HepG2 (cell line): Measurements from ENCODE around the gene ERF. TPM values are rescaled to one million over a fixed set of nuclear protein-coding genes. Genes with fewer than 3 reads are reported as not detected.

Source experiments
- ATF5 ChIP-seq: sonication (generic); formaldehyde crosslinking; IDR thresholded peaks from 2 replicates; pipeline ENCODE4 v1.4.0; 2020; ENCODE audit warnings: mild to moderate bottlenecking, low read depth, missing genetic modification reagents
- CREM ChIP-seq, 2 experiments: sonication (generic) in 1 of 2; formaldehyde crosslinking in 1 of 2; IDR thresholded peaks; 2 replicates each; pipeline versions ENCODE4 v1.4.0 to v1.6.1; 2016 to 2020; ENCODE audit warnings: antibody characterized with exemption in 1 of 2, mild to moderate bottlenecking in 1 of 2, missing genetic modification reagents in 1 of 2
- ELF1 ChIP-seq: sonication (generic); formaldehyde crosslinking; IDR thresholded peaks from 2 replicates; pipeline ENCODE4 v1.4.0; 2020; ENCODE audit warnings: missing genetic modification reagents
- NFE2L2 ChIP-seq: fragments of 150-350 bp; IDR thresholded peaks from 2 replicates; pipeline ENCODE4 v1.6.1; 2014; ENCODE audit warnings: low read length
- NR2F6 ChIP-seq, 2 experiments: IDR thresholded peaks; 2 replicates each; pipeline ENCODE4 v1.6.1; 2016; ENCODE audit warnings: antibody characterized with exemption in 1 of 2, mild to moderate bottlenecking in 1 of 2
- PAWR ChIP-seq: sonication (generic); formaldehyde crosslinking; IDR thresholded peaks from 2 replicates; pipeline ENCODE4 v1.4.0; 2020; ENCODE audit warnings: missing genetic modification reagents, mild to moderate bottlenecking, borderline replicate concordance
- SKI ChIP-seq: fragments of 450-650 bp; IDR thresholded peaks from one replicate; pipeline ENCODE4 v1.6.1; 2018; ENCODE audit warnings: mild to moderate bottlenecking; ENCODE audit not compliant: partially characterized antibody
- SNAPC5 ChIP-seq: sonication (generic); formaldehyde crosslinking; IDR thresholded peaks from 2 replicates; pipeline ENCODE4 v1.8.1; 2023; ENCODE audit warnings: mild to moderate bottlenecking, missing genetic modification reagents, borderline replicate concordance
- STAT5B ChIP-seq: sonication (generic); formaldehyde crosslinking; IDR thresholded peaks from 2 replicates; pipeline ENCODE4 v1.4.0; 2020; ENCODE audit warnings: missing genetic modification reagents
- ZBTB26 ChIP-seq: IDR thresholded peaks from 2 replicates; pipeline ENCODE4 v1.6.1; 2016; ENCODE audit warnings: missing compliant biosample characterization, missing genetic modification reagents, borderline replicate concordance
- ZNF34 ChIP-seq: sonication (generic); formaldehyde crosslinking; IDR thresholded peaks from 2 replicates; pipeline ENCODE4 v1.4.0; 2020; ENCODE audit warnings: mild to moderate bottlenecking, missing genetic modification reagents, borderline replicate concordance
- ZNF460 ChIP-seq: sonication (generic); formaldehyde crosslinking; IDR thresholded peaks from 2 replicates; pipeline ENCODE4 v1.5.1; 2020; ENCODE audit warnings: missing genetic modification reagents, mild to moderate bottlenecking, borderline replicate concordance
- ZNF713 ChIP-seq: sonication (generic); formaldehyde crosslinking; IDR thresholded peaks from 2 replicates; pipeline ENCODE4 v1.4.0; 2020; ENCODE audit warnings: mild to moderate bottlenecking, missing genetic modification reagents
- ZNF883 ChIP-seq: sonication (generic); formaldehyde crosslinking; IDR thresholded peaks from 2 replicates; pipeline ENCODE4 v1.5.1; 2020; ENCODE audit warnings: mild to moderate bottlenecking, missing genetic modification reagents; ENCODE audit errors: not compliant biosample characterization
- ZSCAN30 ChIP-seq: sonication (generic); formaldehyde crosslinking; IDR thresholded peaks from 2 replicates; pipeline ENCODE4 v1.5.0; 2020; ENCODE audit warnings: mild to moderate bottlenecking, missing genetic modification reagents
- polyA plus RNA-seq, 8 experiments: library from polyadenylated mRNA; depleted of rRNA in 3 of 8; stranded (reverse) in 7 of 8; unstranded in 1 of 8; fragments of >200 nt; fragmentation: Illumina TruSeq in 4 of 8; extraction: Trizol in 4 of 8; gene quantifications; 2 replicates each; pipeline versions ENCODE4 v1.2.1 to v1.2.3, GENCODE V29; 2011 to 2016; ENCODE audit warnings: low read depth in 4 of 8, missing spikeins in 1 of 8, mixed read lengths in 1 of 8; ENCODE audit not compliant: insufficient read depth in 1 of 8
- total RNA-seq, 5 experiments: library from RNA; depleted of rRNA; stranded (reverse); fragments of >200 nt; fragmentation: Illumina TruSeq; extraction: Trizol; gene quantifications; 2 replicates each; pipeline ENCODE4 v1.2.3, GENCODE V29; 2016; ENCODE audit warnings: low read depth in 1 of 5
- TF ChIP-seq, protein P1 (sequence below): IDR thresholded peaks from 2 replicates; pipeline ENCODE4 v1.6.1; 2016; ENCODE audit warnings: low read depth
- TF ChIP-seq, protein P2 (sequence below): sonication (generic); formaldehyde crosslinking; IDR thresholded peaks from 2 replicates; pipeline ENCODE4 v1.8.1; 2023; ENCODE audit warnings: mild to moderate bottlenecking, moderate library complexity, missing genetic modification reagents
- TF ChIP-seq, protein P3 (sequence below): sonication (generic); formaldehyde crosslinking; IDR thresholded peaks from 2 replicates; pipeline ENCODE4 v1.5.0; 2020; ENCODE audit warnings: missing genetic modification reagents, mild to moderate bottlenecking, borderline replicate concordance

ERF gene
- total and polyA plus RNA-seq, 2 of the 13 experiments (the other 11 are each of a cell fraction or from before 2014, with no cell fraction given): 67.1 to 69.9 TPM

- TF ChIP-seq CREM (IDR thresholded peaks at IDR 0.05) (peak; percentile 67; the same call in 1 of the 2 replicates), CREM (CRISPR knock-in tag; IDR thresholded peaks at IDR 0.05) (no peak), SNAPC5 (CRISPR knock-in tag) (0 out of 2 replicates have a peak, but pooled peaks have one; percentile 48), ZNF34 (no peak), SKI (no peak), ZNF883 (CRISPR knock-in tag) (peak; percentile 64), ELF1 (CRISPR knock-in tag) (peak; percentile 84), STAT5B (no peak), NFE2L2 (no peak), ATF5 (CRISPR knock-in tag) (peak; percentile 83; the same call in 1 of the 2 replicates), PAWR (CRISPR knock-in tag) (no peak), ZSCAN30 (CRISPR knock-in tag) (no peak), ZNF713 (CRISPR knock-in tag) (no peak), ZBTB26 (CRISPR knock-in tag) (no peak; the same call in 1 of the 2 replicates), NR2F6 (IDR thresholded peaks at IDR 0.05) (no peak; the same call in 1 of the 2 replicates), NR2F6 (CRISPR knock-in tag; IDR thresholded peaks at IDR 0.05) (no peak), ZNF460 (CRISPR knock-in tag) (no peak)
- TF ChIP-seq, protein P1, sequence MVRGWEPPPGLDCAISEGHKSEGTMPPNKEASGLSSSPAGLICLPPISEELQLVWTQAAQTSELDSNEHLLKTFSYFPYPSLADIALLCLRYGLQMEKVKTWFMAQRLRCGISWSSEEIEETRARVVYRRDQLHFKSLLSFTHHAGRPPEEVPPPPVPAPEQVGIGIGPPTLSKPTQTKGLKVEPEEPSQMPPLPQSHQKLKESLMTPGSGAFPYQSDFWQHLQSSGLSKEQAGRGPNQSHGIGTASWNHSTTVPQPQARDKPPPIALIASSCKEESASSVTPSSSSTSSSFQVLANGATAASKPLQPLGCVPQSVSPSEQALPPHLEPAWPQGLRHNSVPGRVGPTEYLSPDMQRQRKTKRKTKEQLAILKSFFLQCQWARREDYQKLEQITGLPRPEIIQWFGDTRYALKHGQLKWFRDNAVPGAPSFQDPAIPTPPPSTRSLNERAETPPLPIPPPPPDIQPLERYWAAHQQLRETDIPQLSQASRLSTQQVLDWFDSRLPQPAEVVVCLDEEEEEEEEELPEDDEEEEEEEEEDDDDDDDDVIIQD (CRISPR knock-in tag): no peak
- TF ChIP-seq, protein P2, sequence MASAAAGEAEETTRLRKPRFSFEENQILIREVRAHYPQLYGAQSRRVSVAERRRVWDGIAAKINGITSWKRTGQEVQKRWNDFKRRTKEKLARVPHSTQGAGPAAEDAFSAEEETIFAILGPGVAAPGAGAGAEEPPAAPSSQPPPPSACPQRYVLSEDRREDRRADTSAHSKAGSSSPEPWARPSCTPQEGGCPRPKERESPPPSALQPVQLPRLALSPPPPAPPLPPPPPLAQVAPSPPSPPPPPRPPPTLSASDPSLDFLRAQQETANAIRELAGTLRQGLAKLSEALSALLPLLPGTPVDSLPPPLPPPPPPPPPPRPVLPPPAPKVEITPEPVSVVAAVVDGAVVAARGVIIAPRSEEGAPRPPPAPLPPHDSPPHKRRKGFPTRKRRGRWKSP (CRISPR knock-in tag): 0 out of 2 replicates have a peak, but pooled peaks have one; percentile 33
- TF ChIP-seq, protein P3, sequence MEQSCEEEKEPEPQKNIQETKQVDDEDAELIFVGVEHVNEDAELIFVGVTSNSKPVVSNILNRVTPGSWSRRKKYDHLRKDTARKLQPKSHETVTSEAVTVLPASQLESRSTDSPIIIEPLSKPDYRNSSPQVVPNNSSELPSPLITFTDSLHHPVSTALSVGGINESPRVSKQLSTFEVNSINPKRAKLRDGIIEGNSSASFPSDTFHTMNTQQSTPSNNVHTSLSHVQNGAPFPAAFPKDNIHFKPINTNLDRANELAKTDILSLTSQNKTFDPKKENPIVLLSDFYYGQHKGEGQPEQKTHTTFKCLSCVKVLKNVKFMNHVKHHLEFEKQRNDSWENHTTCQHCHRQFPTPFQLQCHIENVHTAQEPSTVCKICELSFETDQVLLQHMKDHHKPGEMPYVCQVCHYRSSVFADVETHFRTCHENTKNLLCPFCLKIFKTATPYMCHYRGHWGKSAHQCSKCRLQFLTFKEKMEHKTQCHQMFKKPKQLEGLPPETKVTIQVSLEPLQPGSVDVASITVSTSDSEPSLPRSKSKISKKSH (CRISPR knock-in tag): no peak
Observed at GRCh38 chr19:42217520-42218437, 37.1 kb downstream of the ERF start, which contains the start of gene DEDD2 (continued).
